ENCODE measurements around the gene MXRA8.

Gene MXRA8

GRCh38 chr1:1398677-1399186, 40.4 kb upstream of the MXRA8 start:
- H3K4me3 ChIP-seq (ENCODE audit: low read depth, low read length): peak overlapping the region; percentile 85
- DNase-seq (ENCODE audit: low read depth): no peak
- no peak for TF ChIP-seq CTCF (IDR thresholded peaks at IDR 0.05; ENCODE audit: low read depth, low read length)
- TF ChIP-seq POLR2A (IDR thresholded peaks at IDR 0.05; ENCODE audit: extremely low read depth, insufficient read length): no peak
- TF ChIP-seq, protein P1, sequence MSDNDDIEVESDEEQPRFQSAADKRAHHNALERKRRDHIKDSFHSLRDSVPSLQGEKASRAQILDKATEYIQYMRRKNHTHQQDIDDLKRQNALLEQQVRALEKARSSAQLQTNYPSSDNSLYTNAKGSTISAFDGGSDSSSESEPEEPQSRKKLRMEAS (IDR thresholded peaks at IDR 0.05; ENCODE audit: low read depth, low read length): no peak
- TF ChIP-seq MYC (IDR thresholded peaks at IDR 0.05; ENCODE audit: low read depth, low read length): no peak

GRCh38 chr1:1397839-1398523, 39.6 kb upstream of the MXRA8 start:
- H3K4me3 ChIP-seq (ENCODE audit: low read depth, low read length): peak overlapping the region; percentile 85
- DNase-seq (ENCODE audit: low read depth): peak; percentile 81
- TF ChIP-seq, protein P1 (IDR thresholded peaks at IDR 0.05; ENCODE audit: low read depth, low read length): peak; percentile 88
- TF ChIP-seq CTCF (IDR thresholded peaks at IDR 0.05; ENCODE audit: low read depth, low read length) (no peak), MYC (IDR thresholded peaks at IDR 0.05; ENCODE audit: low read depth, low read length) (peak; percentile 93), POLR2A (IDR thresholded peaks at IDR 0.05; ENCODE audit: extremely low read depth, insufficient read length) (no peak)

- TF ChIP-seq MYC (IDR thresholded peaks at IDR 0.05; ENCODE audit: low read depth, low read length) (no peak), POLR2A (IDR thresholded peaks at IDR 0.05; ENCODE audit: extremely low read depth, insufficient read length) (no peak), CTCF (IDR thresholded peaks at IDR 0.05; ENCODE audit: low read depth, low read length) (no peak)
- TF ChIP-seq, protein P1 (IDR thresholded peaks at IDR 0.05; ENCODE audit: low read depth, low read length): no peak
- DNase-seq (ENCODE audit: low read depth): no peak
- H3K4me3 ChIP-seq (ENCODE audit: low read depth, low read length): no peak overlapping the region
Observed at GRCh38 chr1:1395166-1395565, 36.8 kb upstream of the MXRA8 start.

DNA sequence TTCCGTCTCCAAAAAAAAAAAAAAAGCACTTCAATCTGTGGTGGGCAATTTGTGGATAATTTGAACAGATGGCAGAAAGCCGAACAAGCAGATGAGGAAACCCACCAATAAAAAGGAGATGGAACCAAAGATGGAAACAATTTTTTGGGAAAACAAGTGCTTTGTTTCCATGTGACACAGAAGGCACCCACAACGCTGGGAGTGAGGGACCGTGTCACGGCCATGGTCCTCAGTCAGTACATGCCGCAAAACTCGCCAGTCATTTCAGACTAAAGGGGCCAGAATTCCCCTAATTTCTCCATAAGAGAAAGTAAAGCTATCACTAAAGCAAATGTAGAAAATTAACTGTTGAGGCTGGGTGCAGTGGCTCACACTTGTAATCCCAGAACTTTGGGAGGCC, 35.8 kb upstream of the MXRA8 start:
- no peak for DNase-seq (ENCODE audit: low read depth)
- no peak overlapping the region for H3K4me3 ChIP-seq (ENCODE audit: low read depth, low read length)
- no peak for TF ChIP-seq POLR2A (IDR thresholded peaks at IDR 0.05; ENCODE audit: extremely low read depth, insufficient read length)
- TF ChIP-seq CTCF (IDR thresholded peaks at IDR 0.05; ENCODE audit: low read depth, low read length): no peak
- TF ChIP-seq, protein P1 (IDR thresholded peaks at IDR 0.05; ENCODE audit: low read depth, low read length): no peak
- no peak for TF ChIP-seq MYC (IDR thresholded peaks at IDR 0.05; ENCODE audit: low read depth, low read length)

- TF ChIP-seq POLR2A (IDR thresholded peaks at IDR 0.05; ENCODE audit: extremely low read depth, insufficient read length): no peak
- TF ChIP-seq, protein P1 (IDR thresholded peaks at IDR 0.05; ENCODE audit: low read depth, low read length): no peak
- no peak for TF ChIP-seq MYC (IDR thresholded peaks at IDR 0.05; ENCODE audit: low read depth, low read length)
- no peak for TF ChIP-seq CTCF (IDR thresholded peaks at IDR 0.05; ENCODE audit: low read depth, low read length)
- no peak overlapping the region for H3K4me3 ChIP-seq (ENCODE audit: low read depth, low read length)
- no peak for DNase-seq (ENCODE audit: low read depth)
Observed at GRCh38 chr1:1393428-1393827, 35.1 kb upstream of the MXRA8 start.
